Fibroblast of skin of back (primary cell): ENCODE data around the gene A2M. TPM values are rescaled to one million over a fixed set of nuclear protein-coding genes. Genes with fewer than 3 reads are reported as not detected.
"Not testable (repeated sequence)": the region's sequence is repeated elsewhere in the genome, so short reads cannot be mapped to it uniquely, and the experiment has no call there.

Experiments used
- DNase-seq: peaks from one replicate; pipeline ENCODE4 v3.0.0-alpha.2; 2013
- polyA plus RNA-seq, 2 experiments: library from polyadenylated mRNA; unstranded; fragments of 120-200 nt; gene quantifications; one replicate each; pipeline ENCODE4 v1.2.1, GENCODE V29; 2013; ENCODE audit not compliant: insufficient read length in 2 of 2

Gene A2M
- polyA plus RNA-seq (2013, experiment 1 of 2; ENCODE audit: insufficient read length) = 0.87 TPM
- 1.9 TPM for polyA plus RNA-seq (2013, experiment 2 of 2; ENCODE audit: insufficient read length)

DNA sequence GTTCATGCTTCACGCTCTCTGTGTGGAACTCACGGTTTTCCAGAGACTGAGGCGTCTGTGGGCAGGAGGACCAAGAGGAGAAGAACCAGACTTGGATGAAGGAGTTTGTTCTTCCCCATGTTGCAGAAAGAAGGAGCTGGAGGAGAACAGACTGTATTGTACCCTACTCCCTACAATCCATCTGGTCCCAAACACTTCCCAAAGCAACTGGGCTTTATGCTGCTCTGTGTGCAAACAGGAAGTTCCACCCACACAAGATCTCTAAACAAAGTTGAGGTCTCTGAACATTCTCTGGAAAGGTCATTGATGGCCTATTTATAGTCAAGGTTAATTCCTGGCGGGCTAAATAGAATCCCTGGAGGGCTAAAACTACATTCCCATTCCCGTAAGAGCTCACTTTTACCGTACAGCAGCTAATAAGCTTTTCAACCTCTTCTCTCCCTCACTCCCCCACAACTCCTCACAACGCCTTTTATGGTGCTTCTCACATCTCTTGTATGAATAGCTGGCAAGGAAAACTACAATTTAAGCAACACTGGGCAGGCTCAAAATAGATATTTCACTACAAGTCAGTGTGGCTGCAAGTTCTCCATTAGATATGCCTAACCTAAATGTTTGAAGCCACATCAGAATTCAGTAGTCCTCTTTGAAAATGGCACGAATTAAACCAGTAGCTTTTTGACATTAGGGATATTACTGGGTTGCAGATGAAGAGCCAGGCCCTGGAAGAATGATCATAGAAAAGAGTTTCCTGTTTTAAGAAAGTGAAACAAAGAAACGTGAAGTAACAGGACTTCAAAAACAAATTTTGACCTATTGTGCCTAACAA is at the start of gene A2M:
A2M (minus strand) TSS at position 189 of the 829 bp plus-strand sequence; CDS start at position 119, 70 bp downstream.
- no peak for DNase-seq

- DNase-seq = no peak
Measured at GRCh38 chr12:9163392-9163791, 47.7 kb upstream of the A2M start.

- DNase-seq = no peak
Measured at GRCh38 chr12:9156119-9156518, 40.4 kb upstream of the A2M start.

DNA sequence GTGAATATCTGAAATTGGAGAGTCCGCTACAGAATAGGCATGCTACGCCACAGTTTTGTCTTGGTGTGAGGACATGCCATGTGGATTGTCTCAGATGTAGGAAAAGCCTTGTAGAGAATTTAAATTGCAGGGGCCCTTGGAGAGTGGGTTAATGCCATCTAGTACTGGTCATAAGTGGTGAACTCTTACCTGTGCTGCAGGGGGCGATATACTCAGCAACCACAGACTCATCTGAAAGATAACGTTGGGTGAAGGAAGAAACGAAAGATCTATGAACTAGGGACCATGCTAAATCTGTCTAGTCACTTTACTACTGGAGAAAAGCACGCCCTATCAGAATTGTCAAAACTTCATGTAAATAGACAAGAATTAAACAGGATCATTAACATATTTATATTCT is 33.7 kb upstream of the A2M start:
- no peak for DNase-seq

DNA sequence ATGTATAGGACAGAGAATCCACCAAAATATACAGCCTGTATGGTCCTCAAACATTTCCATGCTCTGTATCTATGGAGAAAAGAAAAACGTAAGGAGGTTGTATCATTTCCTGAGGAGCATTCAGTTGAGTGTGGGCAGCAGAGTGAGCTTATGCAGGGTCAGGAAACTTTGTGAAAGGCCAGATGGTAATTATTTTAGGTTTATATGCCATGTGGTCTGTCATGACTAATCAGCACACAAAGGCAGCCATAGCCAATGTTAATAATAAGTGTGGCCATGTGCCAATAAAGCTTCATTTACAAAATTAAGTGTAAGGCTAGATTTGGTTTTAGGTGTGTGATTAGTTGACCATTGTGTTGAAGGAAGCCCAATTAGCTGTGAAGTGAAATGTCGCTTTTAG is 33.2 kb upstream of the A2M start:
- DNase-seq = no peak

DNA sequence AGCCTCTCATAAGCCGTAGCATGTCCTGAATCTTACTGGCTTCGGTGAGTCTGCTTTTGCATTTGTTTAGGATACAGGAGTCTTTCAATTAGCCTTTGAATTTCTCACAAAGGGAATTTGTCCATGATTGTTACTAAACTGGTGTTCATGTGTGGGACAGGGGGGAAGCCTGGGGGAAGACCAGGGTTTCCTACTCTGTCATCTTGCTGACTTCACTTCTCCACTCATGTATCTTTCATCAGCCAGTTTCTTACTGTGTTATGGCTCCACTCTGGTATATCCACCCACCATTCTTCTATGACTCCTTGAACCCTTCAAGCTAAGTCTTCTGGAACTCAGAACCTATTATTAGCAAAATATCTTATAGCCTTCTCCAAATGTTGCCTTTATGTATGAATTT is 31.7 kb upstream of the A2M start:
- no peak for DNase-seq

GRCh38 chr12:9144730-9145106 is 29.0 kb upstream of the A2M start:
- DNase-seq = no peak

GRCh38 chr12:9143929-9144729 is 28.4 kb upstream of the A2M start:
- DNase-seq = no peak

GRCh38 chr12:9143137-9143536 is 27.4 kb upstream of the A2M start:
- DNase-seq = no peak

- DNase-seq = not testable (repeated sequence)
Measured at GRCh38 chr12:9139588-9140290, 24.0 kb upstream of the A2M start.

GRCh38 chr12:9135903-9136310 is 20.2 kb upstream of the A2M start:
- no peak for DNase-seq

DNA sequence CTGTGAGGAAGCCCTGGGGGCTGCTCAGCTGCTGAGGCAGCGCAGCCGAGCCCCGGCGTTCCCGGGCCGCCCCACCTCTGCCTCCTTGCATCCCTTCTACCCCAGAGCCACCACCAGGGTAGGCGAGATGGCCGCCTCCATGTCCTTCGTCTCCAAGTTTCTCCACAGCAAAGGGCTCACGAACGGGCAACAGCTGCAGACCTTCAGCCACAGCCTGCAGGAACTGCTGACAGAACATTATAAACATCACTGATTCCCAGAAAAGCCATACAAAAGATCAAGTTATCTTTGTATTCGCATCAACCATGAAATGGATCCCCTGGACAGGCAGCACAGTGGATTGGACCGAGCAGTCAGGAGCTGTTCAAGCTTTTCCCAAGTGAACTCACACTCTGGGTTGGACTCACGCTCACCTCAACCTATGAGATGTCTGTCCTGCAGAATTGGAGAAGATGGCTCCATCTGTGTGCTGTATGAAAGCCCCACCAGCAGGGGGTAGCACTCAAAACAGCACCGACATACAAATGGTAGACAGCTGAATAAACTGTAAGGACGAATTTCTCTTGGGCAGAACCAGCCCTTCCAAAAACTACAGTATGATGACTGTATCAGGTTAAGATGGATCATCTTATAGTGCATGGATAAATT is 19.4 kb upstream of the A2M start:
- DNase-seq = no peak

DNA sequence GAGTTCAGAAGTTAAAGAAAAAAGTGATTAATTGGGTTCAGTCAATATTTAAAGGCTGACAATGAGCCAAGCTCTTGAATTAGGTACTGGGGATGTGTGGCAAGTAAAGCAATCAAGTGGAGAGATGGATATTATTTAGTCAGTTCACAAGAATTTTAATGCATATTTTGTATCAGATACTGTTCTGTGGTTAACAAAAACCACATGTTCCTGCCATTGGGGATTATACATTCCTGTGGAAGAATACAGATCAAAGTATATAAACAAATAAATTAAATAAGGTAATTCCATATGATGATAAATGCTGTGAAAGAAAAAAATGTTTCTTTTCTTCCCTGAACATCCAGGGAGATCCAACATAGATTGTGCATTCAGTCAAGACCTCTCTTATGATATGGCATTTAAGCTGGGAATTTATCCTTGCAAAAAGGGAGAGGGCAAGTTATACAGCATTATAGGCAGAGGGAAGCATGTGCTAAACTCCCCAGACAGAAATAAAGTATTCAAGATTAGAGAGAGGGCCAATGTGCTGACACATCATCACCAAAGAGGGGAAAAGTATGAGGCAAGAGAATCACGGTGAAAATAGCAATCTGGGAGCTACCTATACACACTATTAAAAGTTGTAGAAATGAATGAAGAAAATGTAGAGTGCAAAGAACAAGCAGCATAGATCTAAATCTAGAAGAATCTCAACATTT is 17.6 kb upstream of the A2M start:
- DNase-seq = peak; percentile 4

GRCh38 chr12:9132008-9132535 is 16.4 kb upstream of the A2M start:
- DNase-seq = no peak

DNA sequence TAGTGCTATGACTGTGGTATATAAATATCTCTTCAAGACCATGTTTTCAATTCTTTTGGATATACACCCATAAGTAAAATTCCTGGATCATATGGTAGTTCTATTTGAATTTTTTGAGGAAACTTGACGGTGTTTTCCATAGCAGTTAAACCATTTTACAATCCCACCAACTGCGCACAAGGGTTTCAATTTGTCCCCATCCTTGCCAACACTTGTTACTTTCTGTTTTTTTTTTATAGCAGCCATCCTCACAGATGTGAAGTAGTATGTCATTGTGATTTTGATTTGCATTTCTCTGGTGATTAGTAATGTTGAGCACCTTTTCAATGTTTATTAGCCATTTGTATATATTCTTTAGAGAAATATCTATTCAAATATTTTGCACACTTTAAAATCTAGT is 14.5 kb upstream of the A2M start:
- DNase-seq = no peak

- DNase-seq = no peak
Measured at GRCh38 chr12:9127936-9128663, 12.4 kb upstream of the A2M start.

GRCh38 chr12:9127484-9127883 is 11.8 kb upstream of the A2M start:
- no peak for DNase-seq

- no peak for DNase-seq
Measured at GRCh38 chr12:9124383-9125031, 8.8 kb upstream of the A2M start.

DNA sequence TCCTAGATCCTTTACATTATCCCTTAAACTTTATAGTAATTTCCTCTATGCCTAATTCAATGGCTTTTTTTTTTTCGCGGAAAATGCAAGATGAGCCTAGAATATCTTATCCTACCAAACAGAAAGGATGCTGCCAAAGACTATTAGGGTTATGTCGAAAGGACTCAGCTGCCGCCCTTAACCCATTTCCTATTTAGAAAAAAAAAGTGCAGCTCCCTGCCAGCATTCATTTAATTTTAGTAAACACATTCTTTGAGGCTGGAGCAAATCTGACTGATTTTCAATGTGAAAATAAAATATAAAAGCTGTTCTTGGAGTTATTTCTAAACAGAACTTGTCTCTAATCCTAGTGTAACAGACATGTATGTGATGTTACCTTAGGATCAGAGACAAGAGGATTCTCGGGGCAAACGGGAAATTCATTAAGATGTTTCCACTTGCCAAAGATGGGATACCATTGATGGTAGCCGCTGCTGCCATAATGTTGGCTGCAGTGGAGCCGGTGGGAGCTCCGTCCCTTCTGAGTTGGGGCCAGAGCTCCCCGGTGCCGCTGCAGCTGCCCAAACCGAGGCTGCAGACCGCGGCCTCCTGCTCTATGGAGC is 8.2 kb upstream of the A2M start:
- no peak for DNase-seq

DNA sequence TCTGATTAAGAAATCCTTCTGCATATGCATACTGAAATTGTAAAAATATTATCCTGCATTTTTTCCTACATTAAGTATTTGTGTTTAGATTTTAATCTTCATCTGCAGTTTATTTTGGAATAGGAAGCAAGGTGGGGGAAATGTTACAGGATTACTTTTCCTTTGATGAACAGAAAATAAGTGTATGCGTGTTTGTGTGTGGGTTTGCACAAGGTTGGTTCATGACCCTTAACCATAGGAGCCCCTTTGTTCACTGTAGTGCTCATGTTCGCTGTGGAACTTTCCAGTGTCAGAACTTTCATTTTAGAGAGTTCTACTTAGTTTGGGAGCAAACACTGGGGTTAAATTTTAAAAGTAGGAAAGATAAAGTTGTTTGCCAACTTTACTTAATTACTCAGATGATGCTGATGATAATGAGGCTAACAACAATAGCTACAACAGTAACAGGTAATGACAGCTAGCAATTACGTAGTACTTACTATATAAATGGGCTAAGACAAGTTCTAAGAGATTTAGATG is 6.4 kb upstream of the A2M start:
- no peak for DNase-seq
